Measurements from ENCODE around the gene GTF2F2.

The GTF2F2 gene

GRCh38 chr13:45276913-45277312, 156.6 kb downstream of the GTF2F2 start:
- no peak for DNase-seq (ENCODE audit: low read depth in 2 of 2)
- H3K4me3 ChIP-seq (replicated peaks in 1 of 2; ENCODE audit: low read depth in 2 of 2, low read length in 2 of 2), result no peak overlapping the region
- TF ChIP-seq, protein P1, sequence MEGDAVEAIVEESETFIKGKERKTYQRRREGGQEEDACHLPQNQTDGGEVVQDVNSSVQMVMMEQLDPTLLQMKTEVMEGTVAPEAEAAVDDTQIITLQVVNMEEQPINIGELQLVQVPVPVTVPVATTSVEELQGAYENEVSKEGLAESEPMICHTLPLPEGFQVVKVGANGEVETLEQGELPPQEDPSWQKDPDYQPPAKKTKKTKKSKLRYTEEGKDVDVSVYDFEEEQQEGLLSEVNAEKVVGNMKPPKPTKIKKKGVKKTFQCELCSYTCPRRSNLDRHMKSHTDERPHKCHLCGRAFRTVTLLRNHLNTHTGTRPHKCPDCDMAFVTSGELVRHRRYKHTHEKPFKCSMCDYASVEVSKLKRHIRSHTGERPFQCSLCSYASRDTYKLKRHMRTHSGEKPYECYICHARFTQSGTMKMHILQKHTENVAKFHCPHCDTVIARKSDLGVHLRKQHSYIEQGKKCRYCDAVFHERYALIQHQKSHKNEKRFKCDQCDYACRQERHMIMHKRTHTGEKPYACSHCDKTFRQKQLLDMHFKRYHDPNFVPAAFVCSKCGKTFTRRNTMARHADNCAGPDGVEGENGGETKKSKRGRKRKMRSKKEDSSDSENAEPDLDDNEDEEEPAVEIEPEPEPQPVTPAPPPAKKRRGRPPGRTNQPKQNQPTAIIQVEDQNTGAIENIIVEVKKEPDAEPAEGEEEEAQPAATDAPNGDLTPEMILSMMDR (IDR thresholded peaks at IDR 0.05; ENCODE audit: low read depth, low read length), result no peak

- H3K4me3 ChIP-seq (replicated peaks in 1 of 2; ENCODE audit: low read depth in 2 of 2, low read length in 2 of 2), result no peak overlapping the region
- TF ChIP-seq, protein P1 (IDR thresholded peaks at IDR 0.05; ENCODE audit: low read depth, low read length), result no peak
- peak; percentile 21 to 64 for DNase-seq (ENCODE audit: low read depth in 2 of 2)
These were observed 157.9 kb downstream of the GTF2F2 start for GRCh38 chr13:45278096-45278645.

GRCh38 chr13:45280011-45280410, 159.7 kb downstream of the GTF2F2 start:
- TF ChIP-seq, protein P1 (IDR thresholded peaks at IDR 0.05; ENCODE audit: low read depth, low read length), result no peak
- no peak overlapping the region for H3K4me3 ChIP-seq (replicated peaks in 1 of 2; ENCODE audit: low read depth in 2 of 2, low read length in 2 of 2)
- DNase-seq (ENCODE audit: low read depth in 2 of 2), result no peak

GRCh38 chr13:45280751-45281634, 160.7 kb downstream of the GTF2F2 start:
- TF ChIP-seq, protein P1 (IDR thresholded peaks at IDR 0.05; ENCODE audit: low read depth, low read length), result peak; percentile 92
- no peak overlapping the region for H3K4me3 ChIP-seq (replicated peaks in 1 of 2; ENCODE audit: low read depth in 2 of 2, low read length in 2 of 2)
- peak; percentile 82 to 83 for DNase-seq (ENCODE audit: low read depth in 2 of 2)

- TF ChIP-seq, protein P1 (IDR thresholded peaks at IDR 0.05; ENCODE audit: low read depth, low read length), result no peak
- no peak overlapping the region for H3K4me3 ChIP-seq (replicated peaks in 1 of 2; ENCODE audit: low read depth in 2 of 2, low read length in 2 of 2)
- DNase-seq (ENCODE audit: low read depth in 2 of 2), result no peak
These were observed 162.7 kb downstream of the GTF2F2 start for GRCh38 chr13:45282994-45283393.

GRCh38 chr13:45289936-45290563, 169.7 kb downstream of the GTF2F2 start:
- TF ChIP-seq, protein P1 (IDR thresholded peaks at IDR 0.05; ENCODE audit: low read depth, low read length), result no peak
- peak in 1 of 2 donors; percentile 36 for DNase-seq (ENCODE audit: low read depth in 2 of 2)
- H3K4me3 ChIP-seq (replicated peaks in 1 of 2; ENCODE audit: low read depth in 2 of 2, low read length in 2 of 2), result no peak overlapping the region
